ENCODE measurements around the gene NARF. TPM values are rescaled to one million over a fixed set of nuclear protein-coding genes. Genes with fewer than 3 reads are reported as not detected.
"Not testable (repeated sequence)": the region's sequence is repeated elsewhere in the genome, so short reads cannot be mapped to it uniquely, and the experiment has no call there.

The NARF gene
- total RNA-seq, 1 donor: 21.6 TPM

- no peak for TF ChIP-seq CTCF (IDR thresholded peaks at IDR 0.05; ENCODE audit: insufficient read depth, low read depth, low read length)
- peak; percentile 83 for DNase-seq (ENCODE audit: low read depth)
- H3K4me3 ChIP-seq (ENCODE audit: low read depth, low read length): peak overlapping the region; percentile 59
These were observed 39.2 kb downstream of the NARF start for GRCh38 chr17:82497483-82498405.

- no peak overlapping the region for H3K4me3 ChIP-seq (ENCODE audit: low read depth, low read length)
- no peak for TF ChIP-seq CTCF (IDR thresholded peaks at IDR 0.05; ENCODE audit: insufficient read depth, low read depth, low read length)
- DNase-seq (ENCODE audit: low read depth): peak; percentile 48
These were observed 43.7 kb downstream of the NARF start for GRCh38 chr17:82502207-82502606.

GRCh38 chr17:82503094-82503727 lies 44.7 kb downstream of the NARF start:
- no peak overlapping the region for H3K4me3 ChIP-seq (ENCODE audit: low read depth, low read length)
- no peak for TF ChIP-seq CTCF (IDR thresholded peaks at IDR 0.05; ENCODE audit: insufficient read depth, low read depth, low read length)
- no peak for DNase-seq (ENCODE audit: low read depth)

GRCh38 chr17:82503728-82504308 lies 45.3 kb downstream of the NARF start:
- DNase-seq (ENCODE audit: low read depth): no peak
- no peak overlapping the region for H3K4me3 ChIP-seq (ENCODE audit: low read depth, low read length)
- TF ChIP-seq CTCF (IDR thresholded peaks at IDR 0.05; ENCODE audit: insufficient read depth, low read depth, low read length): no peak

GRCh38 chr17:82505296-82505695 lies 46.8 kb downstream of the NARF start:
- no peak for TF ChIP-seq CTCF (IDR thresholded peaks at IDR 0.05; ENCODE audit: insufficient read depth, low read depth, low read length)
- no peak overlapping the region for H3K4me3 ChIP-seq (ENCODE audit: low read depth, low read length)
- no peak for DNase-seq (ENCODE audit: low read depth)

GRCh38 chr17:82506402-82506801 lies 47.9 kb downstream of the NARF start:
- not testable (repeated sequence) for H3K4me3 ChIP-seq (ENCODE audit: low read depth, low read length); DNase-seq (ENCODE audit: low read depth)

- no peak overlapping the region for H3K4me3 ChIP-seq (ENCODE audit: low read depth, low read length)
- DNase-seq (ENCODE audit: low read depth): no peak
- no peak for TF ChIP-seq CTCF (IDR thresholded peaks at IDR 0.05; ENCODE audit: insufficient read depth, low read depth, low read length)
These were observed 49.2 kb downstream of the NARF start for GRCh38 chr17:82507631-82508175.

GRCh38 chr17:82511642-82512041 lies 53.1 kb downstream of the NARF start:
- not testable (repeated sequence) for DNase-seq (ENCODE audit: low read depth); H3K4me3 ChIP-seq (ENCODE audit: low read depth, low read length)

- not testable (repeated sequence) for H3K4me3 ChIP-seq (ENCODE audit: low read depth, low read length); DNase-seq (ENCODE audit: low read depth)
These were observed 55.3 kb downstream of the NARF start for GRCh38 chr17:82513864-82514263.

All from fibroblast of villous mesenchyme (primary cell).